GM18505 (cell line): ENCODE results near the gene SELPLG.
"Not testable (repeated sequence)": the region's sequence is repeated elsewhere in the genome, so short reads cannot be mapped to it uniquely, and the experiment has no call there.

Source experiments
- ATAC-seq: cut with Tn5 transposase; IDR thresholded peaks from one replicate; pipeline ENCODE4 v1.9.1; 2021; ENCODE audit not compliant: unreplicated experiment
- POLR2A ChIP-seq: IDR thresholded peaks from 4 replicates; pipeline ENCODE4 v1.6.1; 2011; ENCODE audit warnings: borderline replicate concordance; ENCODE audit not compliant: insufficient read depth, insufficient read length; ENCODE audit errors: extremely low read depth

SELPLG gene

DNA sequence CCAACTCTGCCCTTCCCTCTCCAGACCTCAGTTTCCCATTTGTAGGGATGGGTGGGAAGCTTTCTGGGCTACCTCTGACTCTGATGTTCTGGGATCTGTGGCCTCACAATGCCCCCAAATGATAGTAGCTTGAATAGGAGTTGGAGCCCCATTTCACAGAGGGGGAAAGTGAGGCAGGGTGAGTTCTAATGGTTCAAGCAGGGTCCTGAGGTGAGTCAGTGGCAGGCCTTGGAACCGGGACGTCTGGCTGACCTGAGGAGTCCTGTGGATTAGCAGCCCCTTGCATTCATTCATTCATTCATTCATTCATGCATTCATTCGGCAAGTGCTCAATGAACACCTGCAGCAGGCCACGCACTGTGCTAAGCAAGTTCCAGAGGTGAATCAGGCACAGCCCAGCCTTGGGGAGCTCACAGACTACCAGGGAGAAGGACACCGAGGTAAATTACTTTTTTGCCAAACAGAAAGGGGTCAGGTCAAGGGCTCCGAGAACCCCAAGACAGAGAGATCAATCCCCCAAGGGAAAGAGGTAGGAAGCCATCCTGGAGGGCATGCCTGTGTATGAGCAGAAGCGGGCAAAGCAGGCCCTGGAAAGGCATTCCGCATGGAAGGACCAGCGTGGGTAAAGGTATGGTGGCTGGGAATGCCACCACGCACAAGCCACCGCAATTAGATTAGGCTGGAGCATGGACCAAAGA is 35.0 kb downstream of the SELPLG start:
- no peak for TF ChIP-seq POLR2A
- ATAC-seq, result no peak

DNA sequence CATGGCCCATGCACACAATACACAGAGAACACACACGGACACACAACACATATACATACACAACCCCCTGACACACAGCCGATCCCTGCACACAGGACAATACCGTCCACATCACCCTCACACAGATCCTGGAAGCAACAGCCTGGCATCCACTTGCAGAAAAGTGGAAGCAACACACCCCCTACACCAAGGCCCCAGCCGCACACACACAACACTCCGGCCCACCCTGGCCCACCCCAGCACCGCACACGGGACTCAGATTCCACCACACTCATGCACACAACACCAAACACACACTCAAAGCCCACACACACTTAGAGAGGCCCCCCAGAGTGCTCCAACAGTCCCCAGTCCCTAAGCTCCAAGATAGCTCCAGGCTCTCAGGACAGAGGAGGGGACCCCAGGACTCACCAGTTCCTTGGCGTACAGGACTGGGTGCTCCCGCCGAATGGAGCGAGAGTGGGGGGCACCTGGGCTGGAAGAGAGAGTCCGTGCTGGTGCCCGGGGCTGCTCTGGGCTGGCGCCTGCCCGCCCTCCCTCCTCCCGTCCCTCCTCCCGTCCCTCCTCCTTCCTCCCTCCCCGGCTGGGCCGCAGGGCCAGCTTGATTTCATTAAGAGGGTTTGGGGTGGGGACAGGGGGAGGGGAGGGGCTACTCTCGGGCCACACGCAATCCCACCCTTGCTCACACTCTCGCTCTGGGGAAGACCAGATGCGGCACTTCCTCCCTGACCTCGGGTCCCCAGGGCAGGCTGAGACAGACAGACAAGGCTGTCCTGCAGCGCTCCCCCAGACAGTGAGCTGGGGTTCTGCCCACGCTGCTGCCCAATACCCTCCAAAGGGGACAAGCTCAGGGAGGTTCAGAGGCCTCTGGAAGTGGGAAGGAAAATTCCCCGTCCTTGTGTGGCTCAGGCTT is 35.9 kb downstream of the SELPLG start, which contains the start of gene TMEM119:
TSS of gene TMEM119 (minus strand) at position 526 of the 913 bp plus-strand sequence. CDS start 5,701 bp downstream, outside the sequence.
- ATAC-seq, result no peak
- no peak for TF ChIP-seq POLR2A

DNA sequence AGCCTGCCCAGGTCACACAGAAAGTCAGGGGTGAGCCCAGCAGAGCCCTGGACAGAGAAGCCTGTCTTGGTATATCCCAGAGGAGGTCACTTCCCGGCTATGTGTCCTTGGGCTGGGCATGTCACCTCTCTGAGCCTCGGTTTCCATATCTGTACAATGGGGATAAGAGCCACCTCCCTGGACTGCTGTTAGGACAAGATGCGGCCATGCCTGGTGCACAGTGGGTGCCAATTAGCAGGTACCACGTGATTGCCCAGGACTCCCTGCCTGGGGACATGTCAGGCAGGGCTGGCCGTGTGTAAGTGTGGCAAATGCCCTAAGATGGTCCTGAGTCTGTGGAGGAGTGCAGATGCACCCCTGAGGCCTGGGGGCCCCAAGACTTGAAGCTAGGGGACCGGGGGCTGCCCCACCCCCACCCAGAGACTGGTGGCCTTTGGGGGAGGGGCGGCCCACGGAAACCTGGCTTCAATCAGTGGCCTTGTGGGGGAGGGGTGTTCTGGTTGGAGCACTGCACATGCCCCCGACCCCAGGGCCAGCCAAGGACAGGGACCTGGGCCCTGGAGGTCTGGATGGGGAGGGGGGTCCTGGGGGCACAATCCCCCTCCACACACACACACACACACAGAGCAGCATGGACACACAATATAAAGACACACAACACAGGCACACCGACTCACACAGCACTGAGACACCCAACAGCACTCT is 36.7 kb downstream of the SELPLG start:
- TF ChIP-seq POLR2A, result no peak
- no peak for ATAC-seq

DNA sequence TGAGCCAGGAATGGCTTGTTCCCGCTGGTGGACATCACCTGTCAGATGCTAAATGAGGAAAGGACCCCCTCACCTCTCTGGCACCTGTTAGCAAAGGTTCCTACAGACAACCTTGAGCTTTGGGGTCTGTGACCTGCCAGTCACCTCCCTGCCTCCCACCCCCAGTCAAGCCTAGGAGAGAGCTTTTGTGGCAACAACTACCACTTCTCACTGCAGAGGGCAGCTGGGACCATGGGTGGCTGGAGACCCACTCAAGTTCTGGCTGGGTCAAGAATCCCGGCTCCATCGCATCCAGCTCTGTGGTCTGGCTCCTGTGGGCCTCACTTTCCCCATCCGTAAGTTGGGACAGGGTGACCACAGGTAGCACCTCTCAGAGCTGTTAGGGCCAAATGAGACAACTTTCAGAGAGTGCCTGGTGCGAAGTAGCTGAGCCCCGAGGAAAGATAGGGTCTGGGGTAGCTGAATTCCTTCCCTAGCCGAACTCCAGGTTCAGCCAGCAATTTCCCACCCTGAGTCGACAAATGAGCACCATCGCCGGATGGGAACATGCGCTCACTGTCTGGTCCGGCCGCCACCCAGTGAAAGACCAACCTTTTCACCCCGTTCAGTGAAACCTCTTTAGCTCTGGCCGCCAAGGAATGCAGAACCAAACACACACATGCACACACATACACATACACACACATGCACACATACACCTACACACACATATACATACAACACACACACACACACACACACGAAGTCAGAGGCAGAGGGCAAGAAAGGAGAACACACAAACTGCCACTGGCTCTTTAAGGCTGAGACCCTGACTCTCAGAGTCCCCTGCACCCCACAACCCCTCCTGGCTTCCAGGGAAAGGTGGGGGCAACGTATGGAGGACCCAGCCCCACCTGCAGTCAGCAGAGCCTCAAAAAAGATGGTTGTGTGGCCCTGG is 37.7 kb downstream of the SELPLG start:
- TF ChIP-seq POLR2A, result no peak
- no peak for ATAC-seq

DNA sequence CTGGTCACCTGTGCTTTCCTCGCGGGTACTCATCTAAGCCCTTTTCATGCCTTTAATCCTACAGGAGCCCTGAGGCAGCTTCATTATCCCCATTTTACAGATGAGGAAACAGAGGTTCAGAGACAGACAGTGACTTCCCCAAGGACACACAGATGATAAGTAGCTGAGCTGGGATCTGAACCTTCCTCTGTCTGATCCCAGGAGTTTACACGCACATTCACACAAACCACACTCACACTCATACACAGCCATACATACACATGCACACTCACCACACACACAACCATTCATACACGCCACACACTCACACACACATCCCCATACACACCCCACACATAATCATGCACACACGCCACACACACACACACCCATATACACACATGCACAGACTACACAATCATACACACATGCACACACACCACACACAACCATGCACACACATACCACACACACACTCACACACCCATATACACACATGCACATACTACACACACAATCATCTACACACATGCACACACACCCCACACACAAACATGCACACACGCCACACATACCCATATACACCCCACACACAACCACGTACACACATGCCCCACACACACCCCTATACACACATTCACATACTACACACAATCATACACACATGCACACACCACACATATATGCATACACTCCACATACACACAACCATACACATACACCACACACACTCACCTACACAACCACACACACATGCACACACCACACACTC is 38.6 kb downstream of the SELPLG start:
- no peak for TF ChIP-seq POLR2A
- ATAC-seq, result no peak

DNA sequence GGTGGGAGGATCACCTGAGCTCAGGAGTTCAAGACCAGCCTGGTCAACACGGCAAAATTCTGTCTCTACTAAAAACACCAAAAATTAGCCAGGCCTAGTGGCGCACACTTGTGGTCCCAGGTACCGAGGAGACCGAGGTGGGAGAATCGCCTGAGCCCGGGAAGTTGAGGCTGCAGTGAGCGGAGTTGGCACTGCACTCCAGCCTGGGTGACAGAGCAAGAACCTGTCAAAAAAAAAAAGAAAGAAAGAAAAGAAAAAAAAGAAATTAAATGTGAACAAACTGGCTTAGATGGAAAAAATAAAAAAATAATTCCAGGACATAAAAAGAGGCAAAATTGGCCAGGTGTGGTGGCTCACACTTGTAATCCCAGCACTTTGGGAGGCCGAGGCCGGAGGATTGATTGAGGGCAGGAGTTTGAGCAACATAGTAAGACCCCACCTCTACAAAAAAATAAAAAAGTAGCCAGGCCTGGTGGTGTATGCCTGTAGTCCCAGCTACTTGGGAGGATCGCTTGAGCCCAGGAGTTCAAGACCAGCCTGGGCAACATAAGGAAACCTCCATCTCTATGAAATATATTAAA is 39.3 kb downstream of the SELPLG start:
- no peak for ATAC-seq
- TF ChIP-seq POLR2A, result no peak

DNA sequence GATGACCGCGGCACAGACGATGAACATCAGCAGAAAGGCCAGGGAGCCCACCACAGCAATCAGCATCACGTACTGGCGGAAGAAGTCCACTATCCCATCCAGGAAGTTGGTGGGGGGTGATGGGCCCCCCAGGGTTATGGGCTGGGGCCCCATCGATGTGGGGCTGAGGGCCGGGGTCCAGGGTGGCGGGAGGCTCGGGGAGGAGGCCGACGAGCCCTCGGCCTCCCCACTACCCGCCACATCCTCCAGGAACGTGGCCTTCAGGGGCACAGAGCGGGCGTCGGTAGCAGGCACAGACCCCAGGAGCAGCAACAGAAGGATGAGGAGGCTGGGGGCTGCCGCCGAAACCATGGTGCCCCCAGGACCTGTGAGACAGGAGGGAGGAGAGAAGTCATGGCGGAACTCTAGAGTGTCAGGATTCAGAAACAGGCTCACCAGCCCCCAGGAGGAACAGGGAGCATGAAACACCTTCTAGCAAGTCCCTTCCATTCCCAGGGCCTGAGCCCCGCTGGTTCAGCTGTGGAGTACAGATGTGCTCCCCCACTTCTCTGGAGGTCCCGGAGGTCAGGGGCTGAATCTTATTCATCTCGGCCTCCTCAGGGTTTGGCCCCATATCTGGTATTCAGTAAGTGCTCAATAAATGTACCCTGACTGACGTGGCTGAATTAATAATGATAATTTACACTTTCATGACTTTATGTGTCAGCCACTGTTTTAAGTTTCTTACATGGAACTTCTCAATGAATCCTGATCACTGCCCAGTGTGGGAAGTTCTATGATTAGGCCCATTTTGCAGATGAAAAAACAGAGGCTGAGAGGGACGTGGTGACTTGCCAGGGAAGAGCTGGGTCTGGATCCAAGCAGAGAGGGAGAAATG is 41.4 kb downstream of the SELPLG start:
- no peak for ATAC-seq
- TF ChIP-seq POLR2A, result no peak

DNA sequence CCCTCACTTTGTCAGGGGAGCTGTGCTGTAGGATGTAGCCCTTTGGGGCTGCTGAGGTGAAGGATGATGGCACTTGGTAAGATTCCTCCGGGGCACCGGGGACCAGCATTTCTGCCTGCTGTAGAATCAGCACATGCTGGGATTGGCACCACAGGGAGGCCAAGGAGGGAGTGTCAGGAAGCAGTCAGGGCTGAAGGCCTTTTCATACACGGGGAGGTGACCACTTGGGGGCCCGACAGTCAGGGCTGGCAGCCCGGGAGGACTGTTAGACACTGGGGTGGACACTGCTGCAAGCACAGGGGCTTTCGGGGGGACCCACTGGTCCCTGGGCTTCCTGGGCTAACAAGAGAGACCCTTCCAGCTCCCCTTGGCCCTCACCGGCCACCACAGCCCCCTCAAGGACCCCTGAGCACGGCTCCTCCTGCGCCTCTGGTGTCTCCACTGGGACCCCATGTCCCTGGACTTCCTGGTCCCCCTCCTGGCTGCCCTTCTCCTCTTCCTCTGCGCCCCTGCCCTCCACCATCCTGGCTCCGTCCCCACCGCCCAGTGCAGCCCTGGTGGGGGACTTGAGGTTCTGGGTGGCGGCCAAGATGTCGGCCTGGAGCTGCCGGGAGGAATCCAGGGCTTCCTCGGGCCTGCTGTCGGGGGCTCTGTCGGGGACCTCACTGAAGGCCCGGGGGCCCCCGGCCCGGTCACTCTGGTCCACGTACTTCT is 42.3 kb downstream of the SELPLG start:
- no peak for ATAC-seq
- no peak for TF ChIP-seq POLR2A

DNA sequence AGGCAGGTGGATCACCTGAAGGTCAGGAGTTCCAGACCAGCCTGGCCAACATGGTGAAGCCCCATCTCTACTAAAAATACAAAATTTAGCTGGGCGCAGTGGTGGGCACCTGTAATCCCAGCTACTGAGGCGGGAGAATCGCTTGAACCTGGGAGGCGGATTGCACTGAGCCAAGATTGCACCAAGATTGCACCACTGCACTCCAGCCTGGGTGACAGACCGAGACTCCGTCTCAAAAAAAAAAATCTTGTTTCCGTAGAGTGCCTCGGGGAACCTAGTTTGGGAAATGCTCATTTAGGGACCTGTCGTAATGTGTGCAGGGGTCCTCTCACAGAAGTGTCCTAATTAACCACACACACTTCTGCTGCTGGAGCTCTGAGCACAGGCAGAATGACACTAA is 43.2 kb downstream of the SELPLG start:
- not testable (repeated sequence) for ATAC-seq

DNA sequence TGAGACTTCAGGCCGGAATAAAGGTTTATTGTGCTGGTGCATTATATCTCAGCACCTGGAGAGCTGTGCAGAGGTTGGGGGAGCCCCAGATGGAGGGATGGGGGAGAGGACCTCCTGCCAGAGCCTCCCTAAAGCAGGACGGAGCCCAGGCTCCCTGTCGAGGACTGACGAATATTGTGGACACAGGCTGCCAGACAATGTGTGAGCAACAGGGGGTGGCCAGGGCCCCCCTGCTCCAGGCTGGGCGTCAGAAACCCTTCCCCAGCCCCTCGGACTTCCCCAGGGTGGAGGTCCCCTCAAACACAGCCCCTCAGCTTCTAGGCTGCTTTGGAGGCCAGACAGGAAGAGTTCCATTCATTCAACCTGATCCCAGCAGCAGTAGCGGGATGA is 43.9 kb downstream of the SELPLG start:
- ATAC-seq, result no peak
- no peak for TF ChIP-seq POLR2A
